BE2C (cell line): ENCODE results near the gene CAPN5. TPM values are rescaled to one million over a fixed set of nuclear protein-coding genes. Genes with fewer than 3 reads are reported as not detected.
"Not testable (repeated sequence)": the region's sequence is repeated elsewhere in the genome, so short reads cannot be mapped to it uniquely, and the experiment has no call there.

Experiments
- DNase-seq: peaks from one replicate; pipeline ENCODE4 v3.0.0-alpha.2; 2020
- H3K27me3 ChIP-seq: fragments of 250-450 bp; sonication (Bioruptor Pico); 2 replicates; pipeline ENCODE4 v1.5.1; 2020; ENCODE audit warnings: mild to moderate bottlenecking
- H3K36me3 ChIP-seq: fragments of 250-450 bp; sonication (Bioruptor Pico); 2 replicates; pipeline ENCODE4 v1.5.1; 2020; ENCODE audit warnings: mild to moderate bottlenecking
- H3K4me1 ChIP-seq: fragments of 250-450 bp; sonication (Bioruptor Pico); 2 replicates; pipeline ENCODE4 v1.5.1; 2020
- H3K4me3 ChIP-seq: 2 replicates; pipeline ENCODE4 v1.5.1; 2011; ENCODE audit warnings: low read depth, low read length
- H3K9me3 ChIP-seq: fragments of 250-450 bp; sonication (Bioruptor Pico); 2 replicates; pipeline ENCODE4 v1.5.1; 2020
- CTCF ChIP-seq: IDR thresholded peaks from 2 replicates; pipeline ENCODE4 v1.5.1; 2012; ENCODE audit warnings: mild to moderate bottlenecking, low read depth, low read length
- polyA plus RNA-seq: library from polyadenylated mRNA; unstranded; fragments of >200 nt; gene quantifications from one replicate; pipeline ENCODE4 v1.2.1, GENCODE V29; 2012; ENCODE audit warnings: low read depth, missing spikeins; ENCODE audit not compliant: insufficient read length, insufficient read depth

Gene CAPN5
- 13.2 TPM for polyA plus RNA-seq

GRCh38 chr11:77066229-77067042 is at the start of gene CAPN5:
Gene CAPN5, plus strand, starts transcription at chr11:77066971. Its CDS starts 17,916 bp downstream, at chr11:77084887.
- H3K4me3 ChIP-seq: peak within 1 kb of the TSS; percentile 79

GRCh38 chr11:77018396-77018924 is 48.3 kb upstream of the CAPN5 start:
- H3K36me3 ChIP-seq, H3K27me3 ChIP-seq, H3K9me3 ChIP-seq, H3K4me3 ChIP-seq, DNase-seq, H3K4me1 ChIP-seq: not testable (repeated sequence)

More at GRCh38 chr11:77066229-77067042, at the start of gene CAPN5:
- Histone ChIP-seq H3K9me3 (no peaks in the 10 kb centered on the region), H3K4me1 (peaks cover 10% of the 10 kb centered on the region; the same call in 1 of the 2 replicates), H3K36me3 (no peaks in the 10 kb centered on the region), H3K27me3 (no peaks in the 10 kb centered on the region)
- DNase-seq: peak; percentile 98
- TF ChIP-seq CTCF: peak; percentile 38

- no peaks in the 10 kb centered on the region for H3K27me3 ChIP-seq
- no peaks in the 10 kb centered on the region; the same call in 1 of the 2 replicates for H3K4me1 ChIP-seq
- TF ChIP-seq CTCF: no peak
- H3K36me3 ChIP-seq: no peaks in the 10 kb centered on the region
- no peak overlapping the region for H3K4me3 ChIP-seq
- no peaks in the 10 kb centered on the region for H3K9me3 ChIP-seq
- no peak for DNase-seq
Measured at GRCh38 chr11:77019976-77020595, 46.7 kb upstream of the CAPN5 start.

GRCh38 chr11:77020734-77021133 is 46.0 kb upstream of the CAPN5 start:
- H3K9me3 ChIP-seq: no peaks in the 10 kb centered on the region
- H3K4me3 ChIP-seq: no peak overlapping the region
- H3K4me1 ChIP-seq: no peaks in the 10 kb centered on the region; the same call in 1 of the 2 replicates
- TF ChIP-seq CTCF: no peak
- no peak for DNase-seq
- H3K27me3 ChIP-seq: no peaks in the 10 kb centered on the region
- H3K36me3 ChIP-seq: no peaks in the 10 kb centered on the region

GRCh38 chr11:77024745-77025144 is 42.0 kb upstream of the CAPN5 start:
- no peak for DNase-seq
- H3K4me1 ChIP-seq: no peaks in the 10 kb centered on the region; the same call in 1 of the 2 replicates
- H3K9me3 ChIP-seq: no peaks in the 10 kb centered on the region
- H3K27me3 ChIP-seq: no peaks in the 10 kb centered on the region
- H3K36me3 ChIP-seq: no peaks in the 10 kb centered on the region
- no peak for TF ChIP-seq CTCF
- no peak overlapping the region for H3K4me3 ChIP-seq

GRCh38 chr11:77026221-77026620 is 40.5 kb upstream of the CAPN5 start:
- H3K36me3 ChIP-seq: no peaks in the 10 kb centered on the region
- H3K4me1 ChIP-seq: no peaks in the 10 kb centered on the region
- H3K4me3 ChIP-seq: no peak overlapping the region
- no peak for DNase-seq
- H3K27me3 ChIP-seq: no peaks in the 10 kb centered on the region
- no peak for TF ChIP-seq CTCF
- no peaks in the 10 kb centered on the region for H3K9me3 ChIP-seq
